ENCODE data around the gene MAD1L1.

The MAD1L1 gene

GRCh38 chr7:2093215-2093842 lies 139.4 kb downstream of the MAD1L1 start:
- H3K4me1 ChIP-seq (ENCODE audit: control insufficient read depth, insufficient read depth, low read length) = no peaks in the 10 kb centered on the region
- H3K36me3 ChIP-seq (ENCODE audit: control insufficient read depth in 2 of 2, insufficient read depth in 1 of 2, low read length in 2 of 2) = no peaks in the 10 kb centered on the region; a peak in 1 of 3 replicates
- H3K9me3 ChIP-seq (ENCODE audit: control insufficient read depth, insufficient read depth, low read depth, low read length) = no peaks in the 10 kb centered on the region
- ChIA-PET POLR2A (no interaction called here), CTCF (no interaction called here)
- H3K27ac ChIP-seq (ENCODE audit: extremely low read depth, low read depth, low read length) = no peak overlapping the region
- no peak overlapping the region for H3K4me3 ChIP-seq (ENCODE audit: low read depth, low read length)
- no peak for TF ChIP-seq EGR2 (tag by site-specific recombination; IDR thresholded peaks at IDR 0.05; ENCODE audit: low read depth)
- no peak for TF ChIP-seq ZNF169 (tag by site-specific recombination; IDR thresholded peaks at IDR 0.05)
- no peak for TF ChIP-seq ZNF621 (tag by site-specific recombination; IDR thresholded peaks at IDR 0.05)
- no peak for TF ChIP-seq REPIN1 (tag by site-specific recombination; IDR thresholded peaks at IDR 0.05; ENCODE audit: low read depth)
- TF ChIP-seq ZNF530 (tag by site-specific recombination; IDR thresholded peaks at IDR 0.05; ENCODE audit: low read depth) = no peak
- no peak for TF ChIP-seq ZNF404 (tag by site-specific recombination; IDR thresholded peaks at IDR 0.05)
- no peak for TF ChIP-seq ZNF37A (tag by site-specific recombination; IDR thresholded peaks at IDR 0.05)
- no peak for TF ChIP-seq ZSCAN23 (tag by site-specific recombination; IDR thresholded peaks at IDR 0.05)
- no peak for TF ChIP-seq ZNF280D (tag by site-specific recombination; IDR thresholded peaks at IDR 0.05)
- no peak for TF ChIP-seq ZBTB44 (tag by site-specific recombination; IDR thresholded peaks at IDR 0.05)
- TF ChIP-seq ZNF157 (tag by site-specific recombination; IDR thresholded peaks at IDR 0.05) = no peak
- TF ChIP-seq PRDM2 (tag by site-specific recombination; IDR thresholded peaks at IDR 0.05; ENCODE audit: borderline replicate concordance) = no peak
- TF ChIP-seq ZNF311 (tag by site-specific recombination; IDR thresholded peaks at IDR 0.05; ENCODE audit: borderline replicate concordance) = no peak
- TF ChIP-seq ZNF266 (tag by site-specific recombination; IDR thresholded peaks at IDR 0.05; ENCODE audit: low read depth) = no peak
- no peak for TF ChIP-seq ZBTB10 (tag by site-specific recombination; IDR thresholded peaks at IDR 0.05)
- no peak for TF ChIP-seq ZNF223 (tag by site-specific recombination; IDR thresholded peaks at IDR 0.05)
- no peak for TF ChIP-seq TCF7L2 (IDR thresholded peaks at IDR 0.05; ENCODE audit: borderline replicate concordance, low read depth, low read length)
- no peak for TF ChIP-seq ZNF837 (tag by site-specific recombination; IDR thresholded peaks at IDR 0.05)

Data from HEK293 (cell line).